Caco-2 (cell line): ENCODE data around the gene EHBP1. TPM values are rescaled to one million over a fixed set of nuclear protein-coding genes. Genes with fewer than 3 reads are reported as not detected.

Experiments
- BruUV-seq: library from RNA; stranded (reverse); fragments of 400-500 nt; replicated peaks from 2 replicates; lab custom pipeline; 2021; lab: Mats Ljungman, UMichigan
- CTCF ChIA-PET: fragments of 300-600 bp; sonication (Branson Sonifier 250); formaldehyde crosslinking; loops from one replicate; lab custom pipeline; 2022; ENCODE audit warnings: antibody characterized with exemption; lab: Charles Lee
- POLR2A ChIA-PET: fragments of 300-600 bp; sonication (Branson Sonifier 250); formaldehyde crosslinking; loops from one replicate; lab custom pipeline; 2022; ENCODE audit warnings: antibody characterized with exemption; lab: Charles Lee
- DNase-seq, 2 experiments: peaks; one replicate each; pipeline versions ENCODE4 v3.0.0 to v3.0.0-alpha.2; 2020 to 2022
- H3K27me3 ChIP-seq: replicated peaks from 2 replicates; pipeline ENCODE4 v1.6.0; 2011; ENCODE audit warnings: low read length; ENCODE audit not compliant: control insufficient read depth, insufficient read depth
- H3K36me3 ChIP-seq: 2 replicates; pipeline ENCODE4 v1.5.1; 2011; ENCODE audit warnings: low read length; ENCODE audit not compliant: control insufficient read depth, insufficient read depth
- H3K4me1 ChIP-seq: fragments of 250-450 bp; sonication (Bioruptor Pico); 2 replicates; pipeline ENCODE4 v1.5.1; 2020; ENCODE audit warnings: mild to moderate bottlenecking
- H3K4me3 ChIP-seq: 2 replicates; pipeline ENCODE4 v1.5.1; 2011; ENCODE audit warnings: low read depth, mild to moderate bottlenecking, control low read depth, low read length
- H3K9me3 ChIP-seq: fragments of 250-450 bp; sonication (Bioruptor Pico); 2 replicates; pipeline ENCODE4 v1.5.1; 2020; ENCODE audit warnings: mild to moderate bottlenecking, moderate library complexity
- H3K27ac Mint-ChIP-seq: one replicate; pipeline ENCODE4 v1.8.0; 2022; ENCODE audit warnings: mixed read lengths; ENCODE audit not compliant: unreplicated experiment
- H3K27me3 Mint-ChIP-seq: one replicate; pipeline ENCODE4 v1.8.0; 2022; ENCODE audit warnings: mixed read lengths; ENCODE audit not compliant: insufficient read depth, unreplicated experiment
- H3K36me3 Mint-ChIP-seq: one replicate; pipeline ENCODE4 v1.8.0; 2022; ENCODE audit warnings: mild to moderate bottlenecking, mixed read lengths; ENCODE audit not compliant: insufficient read depth, unreplicated experiment
- H3K4me1 Mint-ChIP-seq: one replicate; pipeline ENCODE4 v1.8.0; 2022; ENCODE audit warnings: low read depth, mixed read lengths; ENCODE audit not compliant: unreplicated experiment
- H3K4me3 Mint-ChIP-seq: one replicate; pipeline ENCODE4 v1.8.0; 2022; ENCODE audit warnings: mild to moderate bottlenecking, moderate library complexity, mixed read lengths; ENCODE audit not compliant: unreplicated experiment
- H3K9me3 Mint-ChIP-seq: one replicate; pipeline ENCODE4 v1.8.0; 2022; ENCODE audit warnings: mixed read lengths; ENCODE audit not compliant: unreplicated experiment
- intact Hi-C: fragments of 100-400 bp; cut with micrococcal nuclease; formaldehyde crosslinking; loops from one replicate; pipeline ENCODE4 v1.10.0; 2022; ENCODE audit not compliant: unreplicated experiment
- total RNA-seq: library from RNA; stranded (reverse); gene quantifications from 2 replicates; pipeline ENCODE4 v1.2.3, GENCODE V29; 2022
- TF ChIP-seq, protein P1 (sequence below), 2 experiments: fragments of 200-600 bp in 1 of 2; IDR thresholded peaks; 1 replicate in 1 of 2; 2 replicates in 1 of 2; pipeline versions ENCODE4 v1.5.1 to v1.8.0; 2011 to 2022; ENCODE audit warnings: antibody characterized with exemption in 1 of 2, control low read depth in 1 of 2, inconsistent platforms in 1 of 2, low read depth in 1 of 2, low read length in 1 of 2, mild to moderate bottlenecking in 1 of 2, moderate library complexity in 1 of 2; ENCODE audit not compliant: insufficient read depth in 1 of 2, severe bottlenecking in 1 of 2, unreplicated experiment in 1 of 2

Gene EHBP1
- total RNA-seq, 1 experiment from 2014 or later, result 120 TPM

DNA sequence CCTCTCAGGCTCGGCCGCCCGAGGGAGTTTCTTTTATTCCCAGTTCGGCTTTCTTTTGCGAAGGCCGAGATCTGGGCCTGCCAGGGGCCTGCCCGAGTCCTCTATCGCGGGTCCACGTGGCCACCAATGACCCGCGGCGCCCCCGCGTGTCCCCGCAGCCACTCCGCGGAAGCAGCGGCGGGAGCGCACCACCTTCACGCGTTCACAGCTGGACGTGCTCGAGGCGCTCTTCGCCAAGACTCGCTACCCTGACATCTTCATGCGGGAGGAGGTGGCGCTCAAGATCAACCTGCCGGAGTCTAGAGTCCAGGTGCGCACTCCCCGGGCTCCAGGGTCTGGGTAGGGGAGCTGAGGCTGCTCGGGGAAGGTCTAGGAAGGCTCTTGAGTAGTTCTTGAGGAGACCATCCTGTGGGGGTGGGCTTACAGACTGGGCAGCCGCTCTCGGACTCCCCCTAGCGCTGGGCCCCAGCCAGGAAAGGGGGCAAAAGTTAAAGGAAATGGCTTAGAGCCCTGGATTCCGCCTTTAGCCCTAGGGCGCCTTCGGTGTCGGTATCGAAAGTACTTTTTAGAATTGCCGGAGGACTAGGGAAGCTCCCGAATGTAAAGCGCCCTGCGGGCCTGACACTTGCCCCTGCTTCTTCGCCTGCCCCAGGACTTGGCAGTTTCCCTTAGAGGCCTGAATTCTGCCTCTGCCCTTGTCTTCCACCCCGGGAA, 348.5 kb downstream of the EHBP1 start:
- H3K9me3 ChIP-seq, result 0 out of 2 replicates have a peak, but pooled peaks cover 3% of the 10 kb centered on the region
- peaks cover 6% of the 10 kb centered on the region for H3K36me3 ChIP-seq
- intact Hi-C loops, result no loop called here
- TF ChIP-seq, protein P1, sequence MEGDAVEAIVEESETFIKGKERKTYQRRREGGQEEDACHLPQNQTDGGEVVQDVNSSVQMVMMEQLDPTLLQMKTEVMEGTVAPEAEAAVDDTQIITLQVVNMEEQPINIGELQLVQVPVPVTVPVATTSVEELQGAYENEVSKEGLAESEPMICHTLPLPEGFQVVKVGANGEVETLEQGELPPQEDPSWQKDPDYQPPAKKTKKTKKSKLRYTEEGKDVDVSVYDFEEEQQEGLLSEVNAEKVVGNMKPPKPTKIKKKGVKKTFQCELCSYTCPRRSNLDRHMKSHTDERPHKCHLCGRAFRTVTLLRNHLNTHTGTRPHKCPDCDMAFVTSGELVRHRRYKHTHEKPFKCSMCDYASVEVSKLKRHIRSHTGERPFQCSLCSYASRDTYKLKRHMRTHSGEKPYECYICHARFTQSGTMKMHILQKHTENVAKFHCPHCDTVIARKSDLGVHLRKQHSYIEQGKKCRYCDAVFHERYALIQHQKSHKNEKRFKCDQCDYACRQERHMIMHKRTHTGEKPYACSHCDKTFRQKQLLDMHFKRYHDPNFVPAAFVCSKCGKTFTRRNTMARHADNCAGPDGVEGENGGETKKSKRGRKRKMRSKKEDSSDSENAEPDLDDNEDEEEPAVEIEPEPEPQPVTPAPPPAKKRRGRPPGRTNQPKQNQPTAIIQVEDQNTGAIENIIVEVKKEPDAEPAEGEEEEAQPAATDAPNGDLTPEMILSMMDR (IDR thresholded peaks at IDR 0.05; ENCODE audit: insufficient read depth in 1 of 2, low read depth in 1 of 2, low read length in 1 of 2, severe bottlenecking in 1 of 2, unreplicated experiment in 1 of 2), result no peak
- H3K27me3 ChIP-seq, result no peaks in the 10 kb centered on the region
- CTCF ChIA-PET, result no interaction called here
- Mint-ChIP-seq H3K27me3 (no peaks in the 10 kb centered on the region), H3K9me3 (no peaks in the 10 kb centered on the region), H3K4me1 (no peaks in the 10 kb centered on the region), H3K4me3 (no peak overlapping the region), H3K36me3 (peaks cover 48% of the 10 kb centered on the region), H3K27ac (no peak overlapping the region)
- peak in 1 of 2 experiments; percentile 26 for DNase-seq
- H3K4me3 ChIP-seq, result no peak overlapping the region
- no peaks in the 10 kb centered on the region for H3K4me1 ChIP-seq
- BruUV-seq, result no TSS peak
- POLR2A ChIA-PET, result no interaction called here

DNA sequence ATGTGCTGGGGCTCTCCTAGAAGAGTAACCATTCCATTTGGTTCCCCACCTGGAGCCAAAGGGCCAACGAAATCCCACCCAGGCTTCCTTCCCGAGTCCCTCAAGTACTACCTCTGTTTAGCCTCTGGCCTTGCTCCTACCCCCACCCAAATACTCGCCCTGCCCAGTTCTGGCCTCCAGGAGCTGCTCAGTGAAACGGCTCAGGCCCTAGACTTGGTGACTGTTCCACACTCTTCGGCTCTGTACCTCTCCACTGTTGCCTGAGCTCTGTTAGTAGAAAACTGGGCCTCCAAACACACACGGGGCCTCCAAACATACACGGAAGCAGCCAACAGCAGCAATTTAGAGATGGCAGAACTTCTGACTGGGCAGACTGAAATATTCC, 349.3 kb downstream of the EHBP1 start:
- TF ChIP-seq, protein P1 (IDR thresholded peaks at IDR 0.05; ENCODE audit: insufficient read depth in 1 of 2, low read depth in 1 of 2, low read length in 1 of 2, severe bottlenecking in 1 of 2, unreplicated experiment in 1 of 2), result no peak
- Mint-ChIP-seq H3K27ac (no peak overlapping the region), H3K9me3 (no peaks in the 10 kb centered on the region), H3K27me3 (no peaks in the 10 kb centered on the region), H3K4me3 (no peak overlapping the region), H3K4me1 (no peaks in the 10 kb centered on the region), H3K36me3 (peaks cover 42% of the 10 kb centered on the region)
- Histone ChIP-seq H3K4me1 (no peaks in the 10 kb centered on the region), H3K4me3 (no peak overlapping the region), H3K36me3 (peaks cover 6% of the 10 kb centered on the region), H3K27me3 (no peaks in the 10 kb centered on the region), H3K9me3 (0 out of 2 replicates have a peak, but pooled peaks cover 3% of the 10 kb centered on the region)
- CTCF ChIA-PET, result no interaction called here
- DNase-seq, result peak in 1 of 2 experiments; percentile 19
- POLR2A ChIA-PET, result no interaction called here
- intact Hi-C loops, result no loop called here
- BruUV-seq, result no TSS peak

DNA sequence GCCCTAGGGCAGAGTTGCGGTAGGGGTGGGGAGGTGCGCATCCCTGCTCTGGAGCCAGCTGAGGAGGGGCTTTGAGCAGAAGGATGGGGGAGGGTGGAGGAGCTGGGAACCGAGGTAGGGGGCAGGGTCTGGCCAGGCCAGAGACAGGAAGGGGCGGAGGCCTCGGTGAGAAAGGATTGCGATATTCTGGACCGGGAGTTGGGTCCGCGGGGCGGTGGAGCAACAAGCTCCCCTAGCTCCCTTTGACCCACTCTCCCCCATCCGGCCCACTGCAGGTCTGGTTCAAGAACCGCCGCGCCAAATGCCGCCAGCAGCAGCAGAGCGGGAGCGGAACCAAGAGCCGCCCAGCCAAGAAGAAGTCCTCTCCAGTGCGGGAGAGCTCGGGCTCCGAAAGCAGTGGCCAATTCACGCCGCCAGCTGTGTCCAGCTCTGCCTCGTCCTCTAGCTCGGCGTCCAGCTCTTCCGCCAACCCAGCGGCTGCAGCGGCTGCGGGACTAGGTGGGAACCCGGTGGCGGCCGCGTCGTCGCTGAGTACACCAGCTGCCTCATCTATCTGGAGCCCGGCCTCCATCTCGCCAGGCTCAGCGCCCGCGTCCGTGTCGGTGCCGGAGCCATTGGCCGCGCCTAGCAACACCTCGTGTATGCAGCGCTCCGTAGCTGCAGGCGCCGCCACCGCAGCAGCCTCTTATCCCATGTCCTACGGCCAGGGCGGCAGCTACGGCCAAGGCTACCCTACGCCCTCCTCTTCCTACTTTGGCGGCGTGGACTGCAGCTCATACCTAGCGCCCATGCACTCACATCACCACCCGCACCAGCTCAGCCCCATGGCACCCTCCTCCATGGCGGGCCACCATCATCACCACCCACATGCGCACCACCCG, 350.0 kb downstream of the EHBP1 start:
- no peak overlapping the region for H3K4me3 Mint-ChIP-seq
- TF ChIP-seq, protein P1 (IDR thresholded peaks at IDR 0.05; ENCODE audit: insufficient read depth in 1 of 2, low read depth in 1 of 2, low read length in 1 of 2, severe bottlenecking in 1 of 2, unreplicated experiment in 1 of 2), result no peak
- Histone ChIP-seq H3K36me3 (peaks cover 6% of the 10 kb centered on the region), H3K27me3 (no peaks in the 10 kb centered on the region), H3K4me1 (no peaks in the 10 kb centered on the region), H3K4me3 (no peak overlapping the region), H3K9me3 (0 out of 2 replicates have a peak, but pooled peaks cover 3% of the 10 kb centered on the region)
- H3K27ac Mint-ChIP-seq, result no peak overlapping the region
- CTCF ChIA-PET, result no interaction called here
- no peaks in the 10 kb centered on the region for H3K4me1 Mint-ChIP-seq
- H3K27me3 Mint-ChIP-seq, result no peaks in the 10 kb centered on the region
- BruUV-seq, result no TSS peak
- intact Hi-C loops, result no loop called here
- H3K36me3 Mint-ChIP-seq, result peaks cover 39% of the 10 kb centered on the region
- H3K9me3 Mint-ChIP-seq, result no peaks in the 10 kb centered on the region
- POLR2A ChIA-PET, result no interaction called here
- DNase-seq, result peak in 1 of 2 experiments; percentile 30
